ENCODE results near the gene EML6. TPM values are rescaled to one million over a fixed set of nuclear protein-coding genes. Genes with fewer than 3 reads are reported as not detected.

EML6 gene
- polyA plus RNA-seq, 1 donor (not counting 4 experiments of a cell fraction or from before 2014, with no cell fraction given), result 0.96 TPM

GRCh38 chr2:54945391-54946219, 222.1 kb downstream of the EML6 start:
- H3K4me3 ChIP-seq (ENCODE audit: control insufficient read depth in 2 of 3, extremely low read depth in 1 of 3, insufficient read depth in 2 of 3, low read depth in 1 of 3, low read length in 3 of 3), result no peak overlapping the region
- H3K4me1 ChIP-seq (ENCODE audit: control insufficient read depth, extremely low read depth, insufficient read depth, low read length), result peaks cover 10% of the 10 kb centered on the region
- DNase-seq (ENCODE audit: low read depth, low spot score) (peak; percentile 26), FAIRE-seq (no peak)
- no peak overlapping the region for H3K27ac ChIP-seq (ENCODE audit: control insufficient read depth, insufficient read depth, low read length)
- TF ChIP-seq EZH2 (IDR thresholded peaks at IDR 0.05; ENCODE audit: low read length), result no peak
- TF ChIP-seq CTCF (optimal IDR thresholded peaks at IDR 0.05 in 1 of 3, IDR thresholded peaks at IDR 0.05 in 1 of 3, conservative IDR thresholded peaks at IDR 0.05 in 1 of 3; ENCODE audit: extremely low read depth in 1 of 3, insufficient read depth in 2 of 3, low read length in 3 of 3), result no peak
- H3K27me3 ChIP-seq (ENCODE audit: control insufficient read depth, extremely low read depth, insufficient read depth, low read length), result no peaks in the 10 kb centered on the region
- H3K9me3 ChIP-seq (ENCODE audit: control insufficient read depth, low read depth, low read length), result no peaks in the 10 kb centered on the region
- H3K9ac ChIP-seq (ENCODE audit: control insufficient read depth, extremely low read depth, insufficient read depth, low read length), result no peak overlapping the region
- no peak overlapping the region for H3K4me2 ChIP-seq (ENCODE audit: control insufficient read depth, extremely low read depth, insufficient read depth, low read depth, low read length)
- H3K36me3 ChIP-seq (ENCODE audit: control insufficient read depth in 2 of 2, extremely low read depth in 1 of 2, insufficient read depth in 2 of 2, low read length in 2 of 2), result no peaks in the 10 kb centered on the region
- no peaks in the 10 kb centered on the region for H3K9me1 ChIP-seq (ENCODE audit: control insufficient read depth, extremely low read depth, insufficient read depth, low read length)
- dilution Hi-C loops (cut with MboI; ENCODE audit: extremely low pct_ligation_motif_present, low sequenced_read_pairs), result no loop called here
- H3K79me2 ChIP-seq (ENCODE audit: control insufficient read depth, insufficient read depth, low read length), result no peaks in the 10 kb centered on the region
- no peaks in the 10 kb centered on the region for H4K20me1 ChIP-seq (ENCODE audit: control insufficient read depth, extremely low read depth, insufficient read depth, low read length)
- peak overlapping the region; percentile 16 for H2AFZ ChIP-seq (ENCODE audit: control insufficient read depth, low read length)

DNA sequence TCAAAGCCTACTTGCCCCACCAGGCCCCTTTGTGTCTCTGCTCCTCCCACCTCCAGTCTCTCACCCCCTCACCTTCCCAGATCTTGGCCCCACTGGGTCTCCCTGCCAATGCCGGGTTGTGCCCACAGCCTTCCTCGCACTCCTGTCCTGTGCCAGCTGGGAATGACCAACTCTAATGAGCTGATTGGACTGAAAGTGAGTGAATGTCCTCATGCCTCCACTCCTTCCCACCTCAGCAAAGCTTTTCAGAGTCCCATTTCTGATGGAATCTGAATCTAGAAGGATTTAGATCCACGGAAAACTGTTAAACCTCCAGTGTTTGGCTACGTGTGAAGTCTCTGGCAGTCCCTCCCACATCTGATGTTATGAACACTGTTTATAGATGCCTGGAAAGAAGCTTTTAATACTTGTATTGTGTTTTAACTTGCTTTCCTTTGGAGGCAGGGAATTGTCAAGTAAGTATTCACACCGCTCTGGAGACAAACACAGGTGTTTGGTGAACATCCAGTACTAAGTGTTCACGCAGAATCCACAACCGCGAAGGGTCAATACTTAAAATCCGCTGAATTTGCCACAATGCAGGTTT, 222.9 kb downstream of the EML6 start:
- no peaks in the 10 kb centered on the region for H3K36me3 ChIP-seq (ENCODE audit: control insufficient read depth in 2 of 2, extremely low read depth in 1 of 2, insufficient read depth in 2 of 2, low read length in 2 of 2)
- H3K9ac ChIP-seq (ENCODE audit: control insufficient read depth, extremely low read depth, insufficient read depth, low read length), result no peak overlapping the region
- no peak overlapping the region for H3K4me2 ChIP-seq (ENCODE audit: control insufficient read depth, extremely low read depth, insufficient read depth, low read depth, low read length)
- no peak for FAIRE-seq
- H3K27me3 ChIP-seq (ENCODE audit: control insufficient read depth, extremely low read depth, insufficient read depth, low read length), result no peaks in the 10 kb centered on the region
- no peaks in the 10 kb centered on the region for H3K9me3 ChIP-seq (ENCODE audit: control insufficient read depth, low read depth, low read length)
- H3K79me2 ChIP-seq (ENCODE audit: control insufficient read depth, insufficient read depth, low read length), result no peaks in the 10 kb centered on the region
- no peaks in the 10 kb centered on the region for H4K20me1 ChIP-seq (ENCODE audit: control insufficient read depth, extremely low read depth, insufficient read depth, low read length)
- dilution Hi-C loops (cut with MboI; ENCODE audit: extremely low pct_ligation_motif_present, low sequenced_read_pairs), result no loop called here
- no peak overlapping the region for H3K4me3 ChIP-seq (ENCODE audit: control insufficient read depth in 2 of 3, extremely low read depth in 1 of 3, insufficient read depth in 2 of 3, low read depth in 1 of 3, low read length in 3 of 3)
- peaks cover 10% of the 10 kb centered on the region for H3K4me1 ChIP-seq (ENCODE audit: control insufficient read depth, extremely low read depth, insufficient read depth, low read length)
- TF ChIP-seq CTCF (optimal IDR thresholded peaks at IDR 0.05 in 1 of 3, IDR thresholded peaks at IDR 0.05 in 1 of 3, conservative IDR thresholded peaks at IDR 0.05 in 1 of 3; ENCODE audit: extremely low read depth in 1 of 3, insufficient read depth in 2 of 3, low read length in 3 of 3) (no peak), EZH2 (IDR thresholded peaks at IDR 0.05; ENCODE audit: low read length) (no peak)
- no peak for DNase-seq (ENCODE audit: low read depth, low spot score)
- H3K9me1 ChIP-seq (ENCODE audit: control insufficient read depth, extremely low read depth, insufficient read depth, low read length), result no peaks in the 10 kb centered on the region
- H2AFZ ChIP-seq (ENCODE audit: control insufficient read depth, low read length), result peak overlapping the region; percentile 16
- H3K27ac ChIP-seq (ENCODE audit: control insufficient read depth, insufficient read depth, low read length), result no peak overlapping the region

Data from keratinocyte (primary cell).